ENCODE measurements around the gene SUSD2. TPM values are rescaled to one million over a fixed set of nuclear protein-coding genes. Genes with fewer than 3 reads are reported as not detected.
"Not testable (repeated sequence)": the region's sequence is repeated elsewhere in the genome, so short reads cannot be mapped to it uniquely, and the experiment has no call there.

Gene SUSD2
- total RNA-seq, 1 experiment from 2014 or later = 1.1 TPM

DNA sequence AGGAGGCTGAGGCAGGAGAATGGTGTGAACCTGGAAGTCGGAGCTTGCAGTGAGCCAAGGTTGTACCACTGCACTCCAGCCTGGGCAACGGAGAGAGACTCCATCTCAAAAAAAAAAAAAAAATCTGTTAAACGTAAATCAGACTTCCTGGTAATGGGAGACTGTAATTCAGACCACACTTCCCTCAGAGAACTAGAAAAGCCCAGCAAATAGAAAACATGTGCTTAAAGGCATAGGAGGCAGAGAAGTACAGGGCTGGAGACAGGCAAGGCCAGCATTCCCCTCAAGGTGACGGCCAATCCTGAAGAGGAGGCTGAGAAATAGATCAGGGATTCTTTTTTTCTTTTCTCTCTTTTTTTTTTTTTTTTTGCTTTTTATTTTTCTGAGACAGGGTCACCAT, 55.4 kb downstream of the SUSD2 start (continued):
- TF ChIP-seq, protein P1, sequence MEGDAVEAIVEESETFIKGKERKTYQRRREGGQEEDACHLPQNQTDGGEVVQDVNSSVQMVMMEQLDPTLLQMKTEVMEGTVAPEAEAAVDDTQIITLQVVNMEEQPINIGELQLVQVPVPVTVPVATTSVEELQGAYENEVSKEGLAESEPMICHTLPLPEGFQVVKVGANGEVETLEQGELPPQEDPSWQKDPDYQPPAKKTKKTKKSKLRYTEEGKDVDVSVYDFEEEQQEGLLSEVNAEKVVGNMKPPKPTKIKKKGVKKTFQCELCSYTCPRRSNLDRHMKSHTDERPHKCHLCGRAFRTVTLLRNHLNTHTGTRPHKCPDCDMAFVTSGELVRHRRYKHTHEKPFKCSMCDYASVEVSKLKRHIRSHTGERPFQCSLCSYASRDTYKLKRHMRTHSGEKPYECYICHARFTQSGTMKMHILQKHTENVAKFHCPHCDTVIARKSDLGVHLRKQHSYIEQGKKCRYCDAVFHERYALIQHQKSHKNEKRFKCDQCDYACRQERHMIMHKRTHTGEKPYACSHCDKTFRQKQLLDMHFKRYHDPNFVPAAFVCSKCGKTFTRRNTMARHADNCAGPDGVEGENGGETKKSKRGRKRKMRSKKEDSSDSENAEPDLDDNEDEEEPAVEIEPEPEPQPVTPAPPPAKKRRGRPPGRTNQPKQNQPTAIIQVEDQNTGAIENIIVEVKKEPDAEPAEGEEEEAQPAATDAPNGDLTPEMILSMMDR (IDR thresholded peaks at IDR 0.05) = no peak
- TF ChIP-seq TCF7 (CRISPR knock-in tag; IDR thresholded peaks at IDR 0.05; ENCODE audit: low read depth) = no peak
- TF ChIP-seq FOXK1 (CRISPR knock-in tag; IDR thresholded peaks at IDR 0.05) = no peak

GRCh38 chr22:24238101-24238694, 56.9 kb downstream of the SUSD2 start:
- H3K27me3 Mint-ChIP-seq (ENCODE audit: low read depth); H3K4me3 Mint-ChIP-seq; H3K4me1 Mint-ChIP-seq; ATAC-seq; H3K36me3 Mint-ChIP-seq; DNase-seq (ENCODE audit: low spot score); H3K9me3 Mint-ChIP-seq; H3K27ac Mint-ChIP-seq; POLR2A ChIA-PET: not testable (repeated sequence)
- peak; percentile 32; the same call in 1 of the 2 replicates for TF ChIP-seq ZNF121 (CRISPR knock-in tag; IDR thresholded peaks at IDR 0.05)
- CTCF ChIA-PET = interaction anchor here (1.5 kb wide), 1 partner anchor 49 kb away, joined by 5 read pairs; no protein-coding TSS in a partner anchor

Other genes with a start within 250 kb of the SUSD2 start
- gene GSTT2B, start 220.3 kb upstream of the SUSD2 start, total RNA-seq (2021) = 16.6 to 23.2 TPM (median 19.8 TPM) in 3 replicates
- 3.6 to 5.8 TPM (median 3.6 TPM) in 3 replicates for gene DDTL, start 214.6 kb upstream of the SUSD2 start, total RNA-seq (2021)
- gene DDT, start 207.0 kb upstream of the SUSD2 start, total RNA-seq (2021) = 194 to 238 TPM (median 205 TPM) in 3 replicates
- gene GSTT2, start 201.4 kb upstream of the SUSD2 start, total RNA-seq (2021) = 0.50 to 1.2 TPM (median 1.1 TPM) in 3 replicates
- not detected in 3 replicates for gene GSTT4, start 176.0 kb upstream of the SUSD2 start, total RNA-seq (2021)
- gene CABIN1, start 170.2 kb upstream of the SUSD2 start, total RNA-seq (2021) = 72.5 to 79.2 TPM (median 79.0 TPM) in 3 replicates
- 0.09 to 0.32 TPM (median 0.20 TPM) in 3 replicates for gene GGT5, start 63.6 kb downstream of the SUSD2 start, total RNA-seq (2021)
- 44.6 to 51.0 TPM (median 45.2 TPM) in 3 replicates for gene SPECC1L, start 89.3 kb downstream of the SUSD2 start, total RNA-seq (2021)
- 7.0 to 8.1 TPM (median 7.6 TPM) in 3 replicates for gene ADORA2A, start 246.1 kb downstream of the SUSD2 start, total RNA-seq (2021)

All from WTC11 (cell line).